HuH-7 (cell line): ENCODE measurements around the gene CDC73.
"Not testable (repeated sequence)": the region's sequence is repeated elsewhere in the genome, so short reads cannot be mapped to it uniquely, and the experiment has no call there.

Experiments used
- DNase-seq: peaks from one replicate; pipeline ENCODE4 v3.0.0; 2011; ENCODE audit warnings: low spot score

CDC73 gene

GRCh38 chr1:193181985-193182384, 60.2 kb downstream of the CDC73 start:
- no peak for DNase-seq

GRCh38 chr1:193183019-193183627, 61.3 kb downstream of the CDC73 start:
- peak; percentile 5 for DNase-seq

GRCh38 chr1:193184776-193185175, 62.9 kb downstream of the CDC73 start:
- no peak for DNase-seq

- no peak for DNase-seq
Observed at GRCh38 chr1:193185211-193185610, 63.4 kb downstream of the CDC73 start.

- no peak for DNase-seq
Observed at GRCh38 chr1:193185901-193186731, 64.3 kb downstream of the CDC73 start, which contains the start of gene B3GALT2. TSS of gene B3GALT2 (minus strand) at chr1:193186613. CDS start at chr1:193181562, 5,051 bp downstream.

- DNase-seq = no peak
Observed at GRCh38 chr1:193187114-193187513, 65.3 kb downstream of the CDC73 start.

GRCh38 chr1:193188915-193189314, 67.1 kb downstream of the CDC73 start:
- not testable (repeated sequence) for DNase-seq

- DNase-seq = no peak
Observed at GRCh38 chr1:193189442-193190095, 67.7 kb downstream of the CDC73 start.

GRCh38 chr1:193190096-193190744, 68.4 kb downstream of the CDC73 start:
- DNase-seq = no peak

GRCh38 chr1:193192586-193192985, 70.8 kb downstream of the CDC73 start:
- no peak for DNase-seq

- DNase-seq = no peak
Observed at GRCh38 chr1:193199940-193200339, 78.1 kb downstream of the CDC73 start.

GRCh38 chr1:193201021-193201420, 79.2 kb downstream of the CDC73 start:
- no peak for DNase-seq

- no peak for DNase-seq
Observed at GRCh38 chr1:193210996-193211395, 89.2 kb downstream of the CDC73 start.

- DNase-seq = no peak
Observed at GRCh38 chr1:193211539-193211938, 89.7 kb downstream of the CDC73 start.

- DNase-seq = no peak
Observed at GRCh38 chr1:193212637-193213036, 90.8 kb downstream of the CDC73 start.

GRCh38 chr1:193213998-193214397, 92.2 kb downstream of the CDC73 start:
- no peak for DNase-seq

- no peak for DNase-seq
Observed at GRCh38 chr1:193216920-193217319, 95.1 kb downstream of the CDC73 start.

- no peak for DNase-seq
Observed at GRCh38 chr1:193219391-193219790, 97.6 kb downstream of the CDC73 start.

GRCh38 chr1:193221651-193222050, 99.8 kb downstream of the CDC73 start:
- no peak for DNase-seq

- DNase-seq = no peak
Observed at GRCh38 chr1:193222056-193222615, 100.3 kb downstream of the CDC73 start.

GRCh38 chr1:193229136-193229535, 107.3 kb downstream of the CDC73 start:
- no peak for DNase-seq

- DNase-seq = not testable (repeated sequence)
Observed at GRCh38 chr1:193231146-193231545, 109.3 kb downstream of the CDC73 start.
